ENCODE results near the gene PCDHB14.
"Not testable (repeated sequence)": the region's sequence is repeated elsewhere in the genome, so short reads cannot be mapped to it uniquely, and the experiment has no call there.

The PCDHB14 gene

GRCh38 chr5:141223112-141223783 is at the start of gene PCDHB14:
Gene PCDHB14, plus strand, starts transcription at chr5:141223343. Its CDS starts 163 bp downstream, at chr5:141223506.
- no peaks in the 10 kb centered on the region; the same call in 1 of the 2 replicates for H3K4me1 ChIP-seq (ENCODE audit: control insufficient read depth, insufficient read depth, low read length)
- H3K9me3 ChIP-seq (ENCODE audit: control insufficient read depth, insufficient read depth, low read depth, low read length) = no peaks in the 10 kb centered on the region
- CTCF ChIA-PET = interaction anchor here (0.5 to 3.0 kb wide), 24 partner anchors 8 to 344 kb away, joined by 3 to 20 read pairs (median 4); partner anchors contain the start of genes PCDHB10, PCDHB11, PCDHB16 and PCDHGA11
- POLR2A ChIA-PET = no interaction called here
- H3K4me3 ChIP-seq (ENCODE audit: low read depth, low read length) = peak within 1 kb of the TSS; percentile 4
- H3K36me3 ChIP-seq (ENCODE audit: control insufficient read depth in 2 of 2, insufficient read depth in 1 of 2, low read length in 2 of 2) = no peaks in the 10 kb centered on the region
- TF ChIP-seq ZNF660 (tag by site-specific recombination; IDR thresholded peaks at IDR 0.05) = 0 out of 2 replicates have a peak, but pooled peaks have one; percentile 34
- TF ChIP-seq ZNF654 (tag by site-specific recombination; IDR thresholded peaks at IDR 0.05; ENCODE audit: low read depth) = peak; percentile 80
- TF ChIP-seq ZNF133 (tag by site-specific recombination; IDR thresholded peaks at IDR 0.05) = no peak
- TF ChIP-seq ZNF248 (tag by site-specific recombination; IDR thresholded peaks at IDR 0.05) = no peak
- no peak for TF ChIP-seq IKZF3 (tag by site-specific recombination; IDR thresholded peaks at IDR 0.05)
- TF ChIP-seq YY1 (tag by site-specific recombination; IDR thresholded peaks at IDR 0.05) = no peak
- TF ChIP-seq GLIS1 (tag by site-specific recombination; IDR thresholded peaks at IDR 0.05) = peak; percentile 43
- peak; percentile 79 for TF ChIP-seq ZBTB17 (tag by site-specific recombination; IDR thresholded peaks at IDR 0.05)
- no peak for TF ChIP-seq ZNF549 (tag by site-specific recombination; IDR thresholded peaks at IDR 0.05)
- TF ChIP-seq ZNF335 (tag by site-specific recombination; conservative IDR thresholded peaks at IDR 0.05) = peak; percentile 52
- no peak for TF ChIP-seq ZNF623 (tag by site-specific recombination; IDR thresholded peaks at IDR 0.05)
- H3K27ac ChIP-seq (ENCODE audit: extremely low read depth, low read depth, low read length) = no peak within 1 kb of the TSS

DNA sequence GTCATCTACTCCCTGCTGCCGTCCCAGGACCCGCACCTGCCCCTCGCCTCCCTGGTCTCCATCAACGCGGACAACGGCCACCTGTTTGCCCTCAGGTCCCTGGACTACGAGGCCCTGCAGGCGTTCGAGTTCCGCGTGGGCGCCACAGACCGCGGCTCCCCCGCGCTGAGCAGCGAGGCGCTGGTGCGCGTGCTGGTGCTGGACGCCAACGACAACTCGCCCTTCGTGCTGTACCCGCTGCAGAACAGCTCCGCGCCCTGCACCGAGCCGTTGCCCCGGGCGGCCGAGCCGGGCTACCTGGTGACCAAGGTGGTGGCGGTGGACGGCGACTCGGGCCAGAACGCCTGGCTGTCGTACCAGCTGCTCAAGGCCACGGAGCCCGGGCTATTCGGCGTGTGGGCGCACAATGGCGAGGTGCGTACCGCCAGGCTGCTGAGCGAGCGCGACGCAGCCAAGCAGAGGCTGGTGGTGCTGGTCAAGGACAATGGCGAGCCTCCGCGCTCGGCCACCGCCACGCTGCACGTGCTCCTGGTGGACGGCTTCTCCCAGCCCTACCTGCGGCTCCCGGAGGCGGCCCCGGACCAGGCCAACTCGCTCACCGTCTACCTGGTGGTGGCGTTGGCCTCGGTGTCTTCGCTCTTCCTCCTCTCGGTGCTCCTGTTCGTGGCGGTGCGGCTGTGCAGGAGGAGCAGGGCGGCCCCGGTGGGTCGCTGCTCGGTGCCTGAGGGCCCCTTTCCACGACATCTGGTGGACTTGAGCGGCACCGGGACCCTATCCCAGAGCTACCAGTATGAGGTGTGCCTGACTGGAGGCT is 48.6 kb upstream of the PCDHB14 start:
- H3K36me3 ChIP-seq (ENCODE audit: control insufficient read depth in 2 of 2, insufficient read depth in 1 of 2, low read length in 2 of 2); H3K4me1 ChIP-seq (ENCODE audit: control insufficient read depth, insufficient read depth, low read length); H3K9me3 ChIP-seq (ENCODE audit: control insufficient read depth, insufficient read depth, low read depth, low read length); H3K4me3 ChIP-seq (ENCODE audit: low read depth, low read length); POLR2A ChIA-PET; H3K27ac ChIP-seq (ENCODE audit: extremely low read depth, low read depth, low read length): not testable (repeated sequence)
- CTCF ChIA-PET = interaction anchor here (0.6 kb wide), 1 partner anchor 144 kb away, joined by 3 read pairs; no protein-coding TSS in a partner anchor

DNA sequence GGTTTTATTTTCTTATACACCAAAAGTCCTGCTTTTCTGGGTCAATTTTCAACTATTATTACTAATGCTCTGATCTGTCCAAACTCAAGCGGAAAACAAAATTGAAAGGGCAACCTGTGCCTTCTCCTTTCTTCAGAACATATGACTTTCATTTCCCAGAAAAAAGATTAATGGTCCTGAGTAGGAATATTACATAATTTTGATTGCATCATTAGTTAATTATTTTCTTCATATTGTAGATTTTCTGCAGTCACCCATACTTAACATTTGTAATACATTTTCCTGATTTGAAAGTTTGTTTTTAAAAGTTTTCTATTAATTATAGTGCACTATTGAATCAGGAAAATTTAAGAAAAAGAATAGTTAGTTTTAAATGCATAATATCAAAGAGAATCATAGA is 47.2 kb upstream of the PCDHB14 start:
- no peak for TF ChIP-seq ZNF544 (tag by site-specific recombination; IDR thresholded peaks at IDR 0.05)
- TF ChIP-seq SP7 (tag by site-specific recombination; IDR thresholded peaks at IDR 0.05) = no peak
- no peak for TF ChIP-seq ZNF530 (tag by site-specific recombination; IDR thresholded peaks at IDR 0.05; ENCODE audit: low read depth)
- TF ChIP-seq ZBTB20 (tag by site-specific recombination; IDR thresholded peaks at IDR 0.05) = no peak
- TF ChIP-seq ZNF513 (tag by site-specific recombination; IDR thresholded peaks at IDR 0.05) = no peak
- no peak for TF ChIP-seq YY1 (tag by site-specific recombination; IDR thresholded peaks at IDR 0.05)
- no peak for TF ChIP-seq ZNF555 (tag by site-specific recombination; conservative IDR thresholded peaks at IDR 0.05)
- TF ChIP-seq ZNF843 (tag by site-specific recombination; IDR thresholded peaks at IDR 0.05) = no peak
- TF ChIP-seq ZNF112 (tag by site-specific recombination; IDR thresholded peaks at IDR 0.05) = no peak
- TF ChIP-seq, protein P1, sequence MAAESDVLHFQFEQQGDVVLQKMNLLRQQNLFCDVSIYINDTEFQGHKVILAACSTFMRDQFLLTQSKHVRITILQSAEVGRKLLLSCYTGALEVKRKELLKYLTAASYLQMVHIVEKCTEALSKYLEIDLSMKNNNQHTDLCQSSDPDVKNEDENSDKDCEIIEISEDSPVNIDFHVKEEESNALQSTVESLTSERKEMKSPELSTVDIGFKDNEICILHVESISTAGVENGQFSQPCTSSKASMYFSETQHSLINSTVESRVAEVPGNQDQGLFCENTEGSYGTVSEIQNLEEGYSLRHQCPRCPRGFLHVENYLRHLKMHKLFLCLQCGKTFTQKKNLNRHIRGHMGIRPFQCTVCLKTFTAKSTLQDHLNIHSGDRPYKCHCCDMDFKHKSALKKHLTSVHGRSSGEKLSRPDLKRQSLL (tag by site-specific recombination; IDR thresholded peaks at IDR 0.05) = no peak
- no peak for TF ChIP-seq KLF16 (tag by site-specific recombination; IDR thresholded peaks at IDR 0.05)
- TF ChIP-seq ZNF121 (tag by site-specific recombination; IDR thresholded peaks at IDR 0.05) = no peak
- TF ChIP-seq ZNF169 (tag by site-specific recombination; IDR thresholded peaks at IDR 0.05) = no peak
- TF ChIP-seq ZNF549 (tag by site-specific recombination; IDR thresholded peaks at IDR 0.05) = no peak
- Histone ChIP-seq H3K9me3 (ENCODE audit: control insufficient read depth, insufficient read depth, low read depth, low read length) (no peaks in the 10 kb centered on the region), H3K4me3 (ENCODE audit: low read depth, low read length) (no peak overlapping the region), H3K27ac (ENCODE audit: extremely low read depth, low read depth, low read length) (no peak overlapping the region), H3K36me3 (ENCODE audit: control insufficient read depth in 2 of 2, insufficient read depth in 1 of 2, low read length in 2 of 2) (no peaks in the 10 kb centered on the region), H3K4me1 (ENCODE audit: control insufficient read depth, insufficient read depth, low read length) (no peaks in the 10 kb centered on the region)
- ChIA-PET CTCF (no interaction called here), POLR2A (no interaction called here)

Data from HEK293 (cell line).